ENCODE measurements around the gene GSTO2. TPM values are rescaled to one million over a fixed set of nuclear protein-coding genes. Genes with fewer than 3 reads are reported as not detected.

GSTO2 gene
- total and polyA plus RNA-seq, 2 experiments from 2014 or later = 30.7 to 49.8 TPM

DNA sequence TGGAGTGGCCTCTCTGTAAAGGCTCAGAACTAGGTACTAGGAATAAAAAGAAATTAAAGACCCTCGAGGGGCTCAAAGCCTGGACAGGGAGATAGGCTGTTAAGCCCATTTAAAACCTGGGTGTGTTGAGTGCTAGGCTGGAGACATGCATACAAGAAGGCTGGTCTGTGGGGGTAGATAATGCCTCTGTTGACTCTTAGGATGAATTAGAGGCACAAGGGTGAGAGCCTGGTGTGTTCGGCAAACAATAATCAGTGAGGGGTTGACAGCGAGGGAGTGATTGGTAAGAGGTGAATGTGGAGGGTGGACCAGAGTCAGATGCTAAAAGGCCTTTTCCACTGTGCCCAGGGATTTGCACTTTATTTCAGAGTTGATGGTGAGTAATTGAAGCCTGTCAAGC is 12.7 kb downstream of the GSTO2 start:
- Histone ChIP-seq H2AFZ (no peak overlapping the region), H3K27ac (ENCODE audit: low read depth) (no peak overlapping the region), H3K79me2 (replicated peaks; ENCODE audit: insufficient read depth) (peaks cover 9% of the 10 kb centered on the region), H3K4me3 (no peak overlapping the region), H3F3A (replicated peaks; ENCODE audit: low read depth) (no peaks in the 10 kb centered on the region), H3K4me1 (ENCODE audit: insufficient read depth) (no peaks in the 10 kb centered on the region), H3K4me2 (no peak overlapping the region), H3K36me3 (ENCODE audit: insufficient read depth) (no peaks in the 10 kb centered on the region), H3K27me3 (ENCODE audit: insufficient read depth) (no peaks in the 10 kb centered on the region), H3K9me2 (ENCODE audit: insufficient read depth) (no peaks in the 10 kb centered on the region), H4K20me1 (replicated peaks; ENCODE audit: insufficient read depth) (no peaks in the 10 kb centered on the region; the same call in 1 of the 2 replicates)
- H3K4me1 Mint-ChIP-seq = no peaks in the 10 kb centered on the region
- H3K4me3 Mint-ChIP-seq = no peak overlapping the region
- H3K36me3 Mint-ChIP-seq (ENCODE audit: low read depth) = peaks cover 14% of the 10 kb centered on the region; the same call in 2 of the 3 replicates
- H3K9me3 Mint-ChIP-seq = no peaks in the 10 kb centered on the region
- no peaks in the 10 kb centered on the region for H3K27me3 Mint-ChIP-seq (ENCODE audit: insufficient read depth, low read depth, poor library complexity)
- no peak for ATAC-seq
- DNase-seq (ENCODE audit: low spot score) = no peak
- H3K27ac Mint-ChIP-seq = no peak overlapping the region
- no peak for TF ChIP-seq CTCF (conservative IDR thresholded peaks at IDR 0.05; ENCODE audit: low read depth in 2 of 2)
- no peak for TF ChIP-seq NANOG (IDR thresholded peaks at IDR 0.05; ENCODE audit: borderline replicate concordance)
- no peak for TF ChIP-seq ZNF462 (CRISPR knock-in tag; IDR thresholded peaks at IDR 0.05)
- TF ChIP-seq POLR2AphosphoS5 (IDR thresholded peaks at IDR 0.05; ENCODE audit: low read depth) = no peak
- TF ChIP-seq EZH2phosphoT487 (IDR thresholded peaks at IDR 0.05; ENCODE audit: unreplicated experiment) = no peak
- TF ChIP-seq ZNF114 (CRISPR knock-in tag; IDR thresholded peaks at IDR 0.05) = no peak
- TF ChIP-seq CREB1 (CRISPR knock-in tag; IDR thresholded peaks at IDR 0.05; ENCODE audit: low read depth) = no peak
- TF ChIP-seq EZH2 (IDR thresholded peaks at IDR 0.05; ENCODE audit: low read depth, unreplicated experiment) = no peak
- TF ChIP-seq ZNF331 (CRISPR knock-in tag; IDR thresholded peaks at IDR 0.05; ENCODE audit: low read depth) = no peak
- no peak for TF ChIP-seq STAT1 (IDR thresholded peaks at IDR 0.05; ENCODE audit: unreplicated experiment)
- no peak for TF ChIP-seq ETS1 (IDR thresholded peaks at IDR 0.05)
- TF ChIP-seq REST (IDR thresholded peaks at IDR 0.05; ENCODE audit: unreplicated experiment) = no peak
- TF ChIP-seq JUNB (IDR thresholded peaks at IDR 0.05; ENCODE audit: unreplicated experiment) = no peak
